GM23338 (cell line): ENCODE data around the gene VEGFA. TPM values are rescaled to one million over a fixed set of nuclear protein-coding genes. Genes with fewer than 3 reads are reported as not detected.

Source experiments
- ATAC-seq: fragments of 200-7000 bp; cut with Tn5 transposase; 3 replicates; pipeline ENCODE4 v1.9.1; 2020
- DNase-seq: peaks from one replicate; pipeline ENCODE4 v3.0.0-alpha.2; 2015; ENCODE audit warnings: low spot score
- H2AFZ ChIP-seq: fragments of 200-600 bp; sonication (generic); 2 replicates; pipeline ENCODE4 v1.8.0; 2016; ENCODE audit warnings: antibody characterized with exemption, mild to moderate bottlenecking, moderate library complexity
- H3F3A ChIP-seq: fragments of 200-600 bp; sonication (generic); replicated peaks from 2 replicates; pipeline ENCODE4 v1.8.0; 2017; ENCODE audit warnings: antibody characterized with exemption, mixed run types, low read depth
- H3K27ac ChIP-seq: fragments of 200-600 bp; sonication (generic); 2 replicates; pipeline ENCODE4 v1.6.1; 2016; ENCODE audit warnings: low read depth
- H3K27me3 ChIP-seq: fragments of 200-600 bp; sonication (generic); 2 replicates; pipeline ENCODE4 v1.8.0; 2016; ENCODE audit warnings: mild to moderate bottlenecking, mixed run types, moderate library complexity; ENCODE audit not compliant: insufficient read depth
- H3K36me3 ChIP-seq: fragments of 200-600 bp; sonication (generic); 2 replicates; pipeline ENCODE4 v1.8.0; 2016; ENCODE audit warnings: mild to moderate bottlenecking; ENCODE audit not compliant: insufficient read depth
- H3K4me1 ChIP-seq: fragments of 200-600 bp; sonication (generic); 2 replicates; pipeline ENCODE4 v1.8.0; 2016; ENCODE audit warnings: mild to moderate bottlenecking, moderate library complexity; ENCODE audit not compliant: insufficient read depth
- H3K4me2 ChIP-seq: fragments of 200-600 bp; sonication (generic); 2 replicates; pipeline ENCODE4 v1.7.1; 2017; ENCODE audit warnings: mixed run types
- H3K4me3 ChIP-seq: fragments of 200-600 bp; sonication (generic); 2 replicates; pipeline ENCODE4 v1.6.1; 2016; ENCODE audit warnings: mixed run types
- H3K79me2 ChIP-seq: fragments of 200-600 bp; sonication (generic); replicated peaks from 2 replicates; pipeline ENCODE4 v1.8.0; 2017; ENCODE audit warnings: mild to moderate bottlenecking; ENCODE audit not compliant: insufficient read depth
- H3K9me2 ChIP-seq: fragments of 200-600 bp; sonication (generic); 2 replicates; pipeline ENCODE4 v1.8.0; 2017; ENCODE audit not compliant: insufficient read depth
- H4K20me1 ChIP-seq: fragments of 200-600 bp; sonication (generic); replicated peaks from 2 replicates; pipeline ENCODE4 v1.8.0; 2017; ENCODE audit warnings: mild to moderate bottlenecking; ENCODE audit not compliant: insufficient read depth
- H3K27ac Mint-ChIP-seq: 2 replicates; pipeline ENCODE4 v1.8.0; 2020; ENCODE audit warnings: inconsistent platforms, mild to moderate bottlenecking, moderate library complexity, mixed read lengths
- H3K27me3 Mint-ChIP-seq: 3 replicates; pipeline ENCODE4 v1.8.0; 2022; ENCODE audit warnings: low read depth, mild to moderate bottlenecking, moderate library complexity, mixed read lengths, inconsistent platforms; ENCODE audit not compliant: insufficient read depth, poor library complexity
- H3K36me3 Mint-ChIP-seq: 3 replicates; pipeline ENCODE4 v1.8.0; 2021; ENCODE audit warnings: low read depth, mild to moderate bottlenecking, inconsistent platforms, moderate library complexity, mixed read lengths
- H3K4me1 Mint-ChIP-seq: 3 replicates; pipeline ENCODE4 v1.8.0; 2020; ENCODE audit warnings: mild to moderate bottlenecking, inconsistent platforms, mixed read lengths
- H3K4me3 Mint-ChIP-seq: 3 replicates; pipeline ENCODE4 v1.8.0; 2021; ENCODE audit warnings: moderate library complexity, mild to moderate bottlenecking, inconsistent platforms, mixed read lengths
- H3K9me3 Mint-ChIP-seq: 3 replicates; pipeline ENCODE4 v1.8.0; 2020; ENCODE audit warnings: moderate library complexity, mild to moderate bottlenecking, inconsistent platforms, mixed read lengths
- EZH2phosphoT487 ChIP-seq: fragments of 200-600 bp; sonication (generic); IDR thresholded peaks from one replicate; pipeline ENCODE4 v1.8.1; 2018; ENCODE audit warnings: antibody characterized with exemption; ENCODE audit not compliant: unreplicated experiment
- JUNB ChIP-seq: IDR thresholded peaks from one replicate; pipeline ENCODE4 v1.6.1; 2016; ENCODE audit warnings: antibody characterized with exemption; ENCODE audit not compliant: unreplicated experiment
- POLR2AphosphoS5 ChIP-seq: IDR thresholded peaks from 2 replicates; pipeline ENCODE4 v1.6.1; 2016; ENCODE audit warnings: antibody characterized with exemption, low read depth
- REST ChIP-seq: IDR thresholded peaks from one replicate; pipeline ENCODE4 v1.6.1; 2018; ENCODE audit warnings: antibody characterized with exemption; ENCODE audit not compliant: unreplicated experiment
- STAT1 ChIP-seq: IDR thresholded peaks from one replicate; pipeline ENCODE4 v1.6.1; 2016; ENCODE audit warnings: antibody characterized with exemption; ENCODE audit not compliant: unreplicated experiment
- ZNF114 ChIP-seq: fragments of 250-450 bp; sonication (Bioruptor Pico); IDR thresholded peaks from 2 replicates; pipeline ENCODE4 v1.5.0; 2020; ENCODE audit warnings: mild to moderate bottlenecking, moderate library complexity
- ZNF331 ChIP-seq: fragments of 250-450 bp; sonication (Bioruptor Pico); IDR thresholded peaks from 2 replicates; pipeline ENCODE4 v1.5.0; 2020; ENCODE audit warnings: low read depth, mild to moderate bottlenecking, moderate library complexity
- polyA plus RNA-seq: library from polyadenylated mRNA; unstranded; fragments of >200 nt; fragmentation: Nextera tagmentation; extraction: Ambion mirVana; gene quantifications from 2 replicates; pipeline ENCODE4 v1.2.1, GENCODE V29; 2016
- total RNA-seq: library from RNA; depleted of rRNA; stranded (reverse); fragments of >200 nt; shearing (Covaris generic); gene quantifications from 2 replicates; pipeline ENCODE4 v1.2.3, GENCODE V29; 2014
- TF ChIP-seq, protein P1 (sequence below): IDR thresholded peaks from 2 replicates; pipeline ENCODE4 v1.6.1; 2016; ENCODE audit warnings: antibody characterized with exemption
- TF ChIP-seq, protein P2 (sequence below), 2 experiments: fragments of 200-600 bp in 1 of 2; sonication (generic) in 1 of 2; conservative IDR thresholded peaks; 2 replicates each; pipeline versions ENCODE4 v1.5.1 to v1.6.1; 2016 to 2017; ENCODE audit warnings: antibody characterized with exemption in 2 of 2, low read depth in 2 of 2, mild to moderate bottlenecking in 2 of 2, moderate library complexity in 1 of 2

VEGFA gene
- total and polyA plus RNA-seq, 2 experiments from 2014 or later, result 10.9 to 61.1 TPM

GRCh38 chr6:43722920-43723545, 47.0 kb upstream of the VEGFA start:
- Histone ChIP-seq H2AFZ (no peak overlapping the region), H3K4me1 (peaks cover 5% of the 10 kb centered on the region; the same call in 1 of the 2 replicates), H3F3A (no peaks in the 10 kb centered on the region), H4K20me1 (no peaks in the 10 kb centered on the region), H3K4me2 (no peak overlapping the region), H3K36me3 (no peaks in the 10 kb centered on the region), H3K9me2 (no peaks in the 10 kb centered on the region), H3K27ac (no peak overlapping the region), H3K4me3 (no peak overlapping the region), H3K79me2 (no peaks in the 10 kb centered on the region), H3K27me3 (no peaks in the 10 kb centered on the region)
- H3K9me3 Mint-ChIP-seq, result no peaks in the 10 kb centered on the region
- H3K27ac Mint-ChIP-seq, result no peak overlapping the region
- DNase-seq (no peak), ATAC-seq (no peak)
- no peaks in the 10 kb centered on the region for H3K36me3 Mint-ChIP-seq
- H3K4me1 Mint-ChIP-seq, result peaks cover 8% of the 10 kb centered on the region
- TF ChIP-seq POLR2AphosphoS5 (no peak), STAT1 (no peak), EZH2phosphoT487 (no peak), JUNB (no peak), REST (no peak), ZNF331 (no peak), ZNF114 (CRISPR knock-in tag) (no peak)
- TF ChIP-seq, protein P1, sequence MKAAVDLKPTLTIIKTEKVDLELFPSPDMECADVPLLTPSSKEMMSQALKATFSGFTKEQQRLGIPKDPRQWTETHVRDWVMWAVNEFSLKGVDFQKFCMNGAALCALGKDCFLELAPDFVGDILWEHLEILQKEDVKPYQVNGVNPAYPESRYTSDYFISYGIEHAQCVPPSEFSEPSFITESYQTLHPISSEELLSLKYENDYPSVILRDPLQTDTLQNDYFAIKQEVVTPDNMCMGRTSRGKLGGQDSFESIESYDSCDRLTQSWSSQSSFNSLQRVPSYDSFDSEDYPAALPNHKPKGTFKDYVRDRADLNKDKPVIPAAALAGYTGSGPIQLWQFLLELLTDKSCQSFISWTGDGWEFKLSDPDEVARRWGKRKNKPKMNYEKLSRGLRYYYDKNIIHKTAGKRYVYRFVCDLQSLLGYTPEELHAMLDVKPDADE, result no peak
- no peak overlapping the region for H3K4me3 Mint-ChIP-seq
- H3K27me3 Mint-ChIP-seq, result peaks cover 1% of the 10 kb centered on the region

DNA sequence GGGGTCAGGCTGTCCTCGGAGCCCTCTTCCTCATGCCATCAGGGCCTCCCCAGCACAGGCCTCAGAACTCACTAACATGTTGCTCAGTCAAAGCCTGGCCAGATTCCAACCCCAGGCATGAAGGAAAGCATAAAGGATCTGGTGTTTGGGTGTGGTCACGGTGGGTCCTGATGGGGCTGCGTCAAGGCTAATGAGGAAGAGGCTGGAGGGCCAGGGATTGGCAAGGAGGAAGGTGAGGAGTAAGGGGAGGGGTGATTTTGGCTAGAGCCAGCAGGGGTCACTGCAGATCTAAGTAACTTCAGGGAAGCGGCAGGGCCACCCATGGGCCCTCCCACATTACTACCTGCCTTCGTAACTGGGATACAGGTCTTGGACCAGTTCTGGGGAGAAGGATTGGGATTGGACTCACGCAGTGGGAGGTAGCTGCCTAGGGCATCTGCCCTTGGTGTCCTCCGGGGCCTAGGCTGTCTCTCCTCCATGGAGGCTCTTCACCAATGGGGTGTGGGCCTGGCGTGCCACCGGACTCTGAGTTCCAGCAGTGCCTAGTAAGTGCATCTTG, 46.2 kb upstream of the VEGFA start:
- Histone ChIP-seq H3F3A (no peaks in the 10 kb centered on the region), H3K4me2 (no peak overlapping the region), H3K9me2 (no peaks in the 10 kb centered on the region), H3K27me3 (no peaks in the 10 kb centered on the region), H3K27ac (no peak overlapping the region), H3K36me3 (no peaks in the 10 kb centered on the region), H2AFZ (peak overlapping the region; percentile 93; the same call in 1 of the 2 replicates), H3K4me3 (no peak overlapping the region), H4K20me1 (no peaks in the 10 kb centered on the region), H3K4me1 (peaks cover 5% of the 10 kb centered on the region; the same call in 1 of the 2 replicates), H3K79me2 (no peaks in the 10 kb centered on the region)
- H3K4me1 Mint-ChIP-seq, result peaks cover 8% of the 10 kb centered on the region
- no peaks in the 10 kb centered on the region for H3K27me3 Mint-ChIP-seq
- TF ChIP-seq, protein P2, sequence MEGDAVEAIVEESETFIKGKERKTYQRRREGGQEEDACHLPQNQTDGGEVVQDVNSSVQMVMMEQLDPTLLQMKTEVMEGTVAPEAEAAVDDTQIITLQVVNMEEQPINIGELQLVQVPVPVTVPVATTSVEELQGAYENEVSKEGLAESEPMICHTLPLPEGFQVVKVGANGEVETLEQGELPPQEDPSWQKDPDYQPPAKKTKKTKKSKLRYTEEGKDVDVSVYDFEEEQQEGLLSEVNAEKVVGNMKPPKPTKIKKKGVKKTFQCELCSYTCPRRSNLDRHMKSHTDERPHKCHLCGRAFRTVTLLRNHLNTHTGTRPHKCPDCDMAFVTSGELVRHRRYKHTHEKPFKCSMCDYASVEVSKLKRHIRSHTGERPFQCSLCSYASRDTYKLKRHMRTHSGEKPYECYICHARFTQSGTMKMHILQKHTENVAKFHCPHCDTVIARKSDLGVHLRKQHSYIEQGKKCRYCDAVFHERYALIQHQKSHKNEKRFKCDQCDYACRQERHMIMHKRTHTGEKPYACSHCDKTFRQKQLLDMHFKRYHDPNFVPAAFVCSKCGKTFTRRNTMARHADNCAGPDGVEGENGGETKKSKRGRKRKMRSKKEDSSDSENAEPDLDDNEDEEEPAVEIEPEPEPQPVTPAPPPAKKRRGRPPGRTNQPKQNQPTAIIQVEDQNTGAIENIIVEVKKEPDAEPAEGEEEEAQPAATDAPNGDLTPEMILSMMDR (conservative IDR thresholded peaks at IDR 0.05; ENCODE audit: low read depth in 2 of 2), result peak; percentile 73 to 88
- no peak for TF ChIP-seq ZNF331
- no peak overlapping the region for H3K4me3 Mint-ChIP-seq
- no peaks in the 10 kb centered on the region for H3K36me3 Mint-ChIP-seq
- DNase-seq (peak; percentile 91), ATAC-seq (peak; percentile 96)
- H3K27ac Mint-ChIP-seq, result no peak overlapping the region
- H3K9me3 Mint-ChIP-seq, result no peaks in the 10 kb centered on the region
